ENCODE measurements around the gene C16orf92. TPM values are rescaled to one million over a fixed set of nuclear protein-coding genes. Genes with fewer than 3 reads are reported as not detected.
A peak's percentile ranks its signal among the peaks of the same experiment; 100 is the strongest.

Gene C16orf92
- total and polyA plus RNA-seq, 2 of the 13 experiments (the other 11 are each of a cell fraction or from before 2014, with no cell fraction given): not detected

- TF ChIP-seq GATA4 (IDR thresholded peaks at IDR 0.05; ENCODE audit: borderline replicate concordance, low read depth): peak; percentile 75
- no peak for TF ChIP-seq NFRKB (IDR thresholded peaks at IDR 0.05)
- TF ChIP-seq RBM39 (IDR thresholded peaks at IDR 0.05; ENCODE audit: low read depth, low read length, poor library complexity, severe bottlenecking): peak; percentile 93
- peak; percentile 50; the same call in 1 of the 2 replicates for TF ChIP-seq ZBTB46 (CRISPR knock-in tag; IDR thresholded peaks at IDR 0.05; ENCODE audit: borderline replicate concordance)
- TF ChIP-seq TCF7 (IDR thresholded peaks at IDR 0.05; ENCODE audit: low read depth): no peak
- no peak for TF ChIP-seq CSRNP2 (CRISPR knock-in tag; conservative IDR thresholded peaks at IDR 0.05; ENCODE audit: low read depth)
- TF ChIP-seq ZBTB44 (CRISPR knock-in tag; IDR thresholded peaks at IDR 0.05): no peak
- peak; percentile 65 for TF ChIP-seq ZNF414 (CRISPR knock-in tag; IDR thresholded peaks at IDR 0.05)
- TF ChIP-seq ZNF883 (CRISPR knock-in tag; IDR thresholded peaks at IDR 0.05; ENCODE audit: not compliant biosample characterization): peak; percentile 96
- peak in 1 of 2 experiments; percentile 36; a peak in 1 of 4 replicates for TF ChIP-seq REST (IDR thresholded peaks at IDR 0.05; ENCODE audit: borderline replicate concordance in 1 of 2, low read depth in 1 of 2, low read length in 2 of 2)
- TF ChIP-seq ZNF264 (CRISPR knock-in tag; IDR thresholded peaks at IDR 0.05): peak; percentile 92; the same call in 1 of the 2 replicates
- 0 out of 4 replicates have a peak, but pooled peaks of 1 of the 2 experiments have one; percentile 54 for TF ChIP-seq ATF4 (CRISPR knock-in tag; IDR thresholded peaks at IDR 0.05)
- peak; percentile 100 for TF ChIP-seq RFXAP (CRISPR knock-in tag; IDR thresholded peaks at IDR 0.05; ENCODE audit: borderline replicate concordance)
Measured at GRCh38 chr16:29973384-29974246, 49.4 kb upstream of the C16orf92 start, which contains the start of gene TAOK2 (continued).
